GM21367 (cell line): ENCODE results near the gene HSPB6.
"Not testable (repeated sequence)": the region's sequence is repeated elsewhere in the genome, so short reads cannot be mapped to it uniquely, and the experiment has no call there.

Experiments used
- ATAC-seq: cut with Tn5 transposase; IDR thresholded peaks from one replicate; pipeline ENCODE4 v1.9.1; 2021; ENCODE audit not compliant: unreplicated experiment

The HSPB6 gene

GRCh38 chr19:35756377-35757230 is at the start of gene HSPB6:
HSPB6 (minus strand) TSS chr19:35757029; CDS start chr19:35757008, 21 bp downstream.
- no peak for ATAC-seq

- ATAC-seq, result no peak
Observed at GRCh38 chr19:35806597-35806996, 49.8 kb upstream of the HSPB6 start.

- ATAC-seq, result no peak
Observed at GRCh38 chr19:35805526-35806102, 48.8 kb upstream of the HSPB6 start.

GRCh38 chr19:35801828-35802227 is 45.0 kb upstream of the HSPB6 start:
- no peak for ATAC-seq

GRCh38 chr19:35797663-35798062 is 40.8 kb upstream of the HSPB6 start:
- ATAC-seq, result no peak

- no peak for ATAC-seq
Observed at GRCh38 chr19:35796645-35797542, 40.1 kb upstream of the HSPB6 start.

GRCh38 chr19:35795564-35795963 is 38.7 kb upstream of the HSPB6 start:
- not testable (repeated sequence) for ATAC-seq

- no peak for ATAC-seq
Observed at GRCh38 chr19:35793381-35794165, 36.7 kb upstream of the HSPB6 start.

- ATAC-seq, result no peak
Observed at GRCh38 chr19:35792888-35793287, 36.1 kb upstream of the HSPB6 start.

GRCh38 chr19:35792312-35792711 is 35.5 kb upstream of the HSPB6 start:
- no peak for ATAC-seq

- ATAC-seq, result no peak
Observed at GRCh38 chr19:35791814-35792279, 35.0 kb upstream of the HSPB6 start.

GRCh38 chr19:35790981-35791813 is 34.4 kb upstream of the HSPB6 start:
- ATAC-seq, result no peak

- ATAC-seq, result no peak
Observed at GRCh38 chr19:35789978-35790944, 33.4 kb upstream of the HSPB6 start.

GRCh38 chr19:35789195-35789977 is 32.6 kb upstream of the HSPB6 start:
- ATAC-seq, result no peak

- ATAC-seq, result no peak
Observed at GRCh38 chr19:35788205-35788960, 31.6 kb upstream of the HSPB6 start.

GRCh38 chr19:35787227-35787799 is 30.5 kb upstream of the HSPB6 start:
- ATAC-seq, result no peak
